Omental fat pad (tissue), 4 donors: Measurements from ENCODE around the gene VIPR1. TPM values are rescaled to one million over a fixed set of nuclear protein-coding genes. Genes with fewer than 3 reads are reported as not detected.

Experiments
- ATAC-seq: fragments of 150-250 bp; one replicate; pipeline ENCODE4 v1.9.1; 2016; ENCODE audit warnings: mild to moderate bottlenecking, moderate library complexity; ENCODE audit not compliant: low FRiP score
- DNase-seq: peaks from one replicate; pipeline ENCODE4 v3.0.0-alpha.2; 2019; ENCODE audit warnings: low spot score
- CTCF ChIP-seq, 3 donors: fragments of 450-650 bp; IDR thresholded peaks; one replicate each; pipeline ENCODE4 v1.5.1; 2016 to 2017; ENCODE audit warnings: antibody characterized with exemption in 3 of 3, mild to moderate bottlenecking in 3 of 3, moderate library complexity in 2 of 3
- total RNA-seq, 4 donors: library from RNA; depleted of rRNA; stranded (reverse); fragments of >200 nt; gene quantifications; one replicate each; pipeline ENCODE4 v1.1.0, GENCODE V29; 2016

The VIPR1 gene
- total RNA-seq, 4 donors from 2014 or later = 2.9 to 73.8 (median 6.2) TPM

- TF ChIP-seq CTCF (IDR thresholded peaks at IDR 0.05) = no peak
- DNase-seq = no peak
- no peak for ATAC-seq
These were observed 2.8 kb downstream of the VIPR1 start for GRCh38 chr3:42505128-42505848.

GRCh38 chr3:42505849-42506410 lies 3.5 kb downstream of the VIPR1 start:
- no peak for TF ChIP-seq CTCF (IDR thresholded peaks at IDR 0.05)
- ATAC-seq (no peak), DNase-seq (no peak)

- no peak for ATAC-seq
- no peak for DNase-seq
- no peak for TF ChIP-seq CTCF (IDR thresholded peaks at IDR 0.05)
These were observed 4.8 kb downstream of the VIPR1 start for GRCh38 chr3:42507252-42507651.

- no peak for TF ChIP-seq CTCF (IDR thresholded peaks at IDR 0.05)
- peak; percentile 14 for DNase-seq
- ATAC-seq = no peak
These were observed 5.4 kb downstream of the VIPR1 start for GRCh38 chr3:42507761-42508335.

GRCh38 chr3:42508562-42508961 lies 6.1 kb downstream of the VIPR1 start:
- TF ChIP-seq CTCF (IDR thresholded peaks at IDR 0.05) = no peak
- ATAC-seq = no peak
- DNase-seq = no peak

GRCh38 chr3:42509111-42509510 lies 6.7 kb downstream of the VIPR1 start:
- ATAC-seq (no peak), DNase-seq (no peak)
- no peak for TF ChIP-seq CTCF (IDR thresholded peaks at IDR 0.05)

- no peak for ATAC-seq
- TF ChIP-seq CTCF (IDR thresholded peaks at IDR 0.05) = no peak
These were observed 7.9 kb downstream of the VIPR1 start for GRCh38 chr3:42510325-42510724.

More at GRCh38 chr3:42510325-42510724, 7.9 kb downstream of the VIPR1 start:
- no peak for DNase-seq
